SK-N-SH treated with all-trans-retinoic acid at 6 μM for 48 hours (cell line): ENCODE measurements around the gene HOXB7.

Experiments used
- ARNTL ChIP-seq: fragments of 450-650 bp; formaldehyde crosslinking; IDR thresholded peaks from 2 replicates; pipeline ENCODE4 v1.5.0; 2020; ENCODE audit warnings: low read depth, mild to moderate bottlenecking, moderate library complexity, borderline replicate concordance
- BACH2 ChIP-seq: fragments of 250-450 bp; sonication (Bioruptor Pico); IDR thresholded peaks from 2 replicates; pipeline ENCODE4 v1.9.0; 2021; ENCODE audit warnings: mild to moderate bottlenecking, borderline replicate concordance
- CSDC2 ChIP-seq: fragments of 250-450 bp; sonication (Bioruptor Pico); IDR thresholded peaks from 2 replicates; pipeline ENCODE4 v1.5.0; 2020; ENCODE audit warnings: mild to moderate bottlenecking, moderate library complexity
- RARB ChIP-seq: fragments of 250-450 bp; sonication (Bioruptor Pico); IDR thresholded peaks from 2 replicates; pipeline ENCODE4 v1.8.0; 2021; ENCODE audit warnings: mild to moderate bottlenecking, moderate library complexity
- SNAI2 ChIP-seq: fragments of 250-450 bp; sonication (Bioruptor Pico); IDR thresholded peaks from 2 replicates; pipeline ENCODE4 v1.5.0; 2020; ENCODE audit warnings: mild to moderate bottlenecking, moderate library complexity
- TOX ChIP-seq: fragments of 250-450 bp; sonication (Bioruptor Pico); IDR thresholded peaks from 2 replicates; pipeline ENCODE4 v1.8.0; 2021; ENCODE audit warnings: mild to moderate bottlenecking, moderate library complexity, borderline replicate concordance
- ZC3H10 ChIP-seq: fragments of 250-450 bp; sonication (Bioruptor Pico); IDR thresholded peaks from 2 replicates; pipeline ENCODE4 v1.5.1; 2021; ENCODE audit warnings: mild to moderate bottlenecking, moderate library complexity
- ZNF8 ChIP-seq: fragments of 450-650 bp; formaldehyde crosslinking; IDR thresholded peaks from 2 replicates; pipeline ENCODE4 v1.5.0; 2020; ENCODE audit warnings: mild to moderate bottlenecking, moderate library complexity
- TF ChIP-seq, protein P1 (sequence below): fragments of 250-450 bp; sonication (Bioruptor Pico); IDR thresholded peaks from 2 replicates; pipeline ENCODE4 v1.8.0; 2020; ENCODE audit warnings: mild to moderate bottlenecking, moderate library complexity, borderline replicate concordance

DNA sequence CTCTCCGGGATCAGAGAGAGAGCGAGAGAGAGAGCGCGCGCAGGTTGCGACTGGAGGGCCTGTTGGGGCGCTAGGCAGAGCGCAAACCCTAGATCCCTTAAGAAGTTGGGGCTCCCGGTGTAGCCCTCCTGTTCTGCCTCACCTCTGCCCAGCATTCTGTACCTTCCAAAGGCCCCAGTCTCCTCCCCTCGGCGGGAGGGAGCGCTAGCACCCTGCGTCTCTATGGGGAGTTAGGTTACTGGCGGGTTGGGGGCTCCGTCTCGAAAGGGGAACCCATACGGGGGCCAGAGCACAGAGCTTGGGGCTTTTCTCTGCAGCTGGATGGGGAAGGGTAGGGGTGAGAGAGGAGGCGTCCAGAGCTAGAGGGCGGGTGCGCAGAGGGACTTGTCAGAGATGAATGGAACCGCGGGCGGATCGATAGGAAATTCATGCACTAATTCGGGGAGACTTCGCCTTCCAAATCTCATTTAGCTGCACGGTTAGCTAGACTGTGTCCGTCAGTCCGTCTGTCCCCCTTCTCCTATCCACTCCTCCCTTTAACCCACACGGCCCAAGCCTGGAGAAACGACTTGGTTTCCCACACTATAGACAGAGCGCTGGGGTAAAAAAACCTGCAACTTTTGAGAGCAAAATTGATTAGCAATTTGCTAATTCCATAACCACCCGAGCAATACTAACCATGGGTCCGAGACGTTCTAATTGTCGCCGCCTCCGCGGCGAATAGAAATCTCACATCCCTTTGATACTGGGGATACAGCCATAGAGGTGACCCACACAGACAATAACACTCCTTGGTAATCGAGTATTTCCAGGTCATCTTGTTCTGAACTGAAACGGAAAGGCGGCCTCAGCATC is 32.0 kb downstream of the HOXB7 start:
- TF ChIP-seq RARB (no peak), CSDC2 (CRISPR knock-in tag) (no peak), TOX (CRISPR knock-in tag) (no peak), ZC3H10 (CRISPR knock-in tag) (no peak), ZNF8 (CRISPR knock-in tag) (no peak), BACH2 (CRISPR knock-in tag) (no peak), SNAI2 (CRISPR knock-in tag) (no peak), ARNTL (CRISPR knock-in tag) (no peak)
- TF ChIP-seq, protein P1, sequence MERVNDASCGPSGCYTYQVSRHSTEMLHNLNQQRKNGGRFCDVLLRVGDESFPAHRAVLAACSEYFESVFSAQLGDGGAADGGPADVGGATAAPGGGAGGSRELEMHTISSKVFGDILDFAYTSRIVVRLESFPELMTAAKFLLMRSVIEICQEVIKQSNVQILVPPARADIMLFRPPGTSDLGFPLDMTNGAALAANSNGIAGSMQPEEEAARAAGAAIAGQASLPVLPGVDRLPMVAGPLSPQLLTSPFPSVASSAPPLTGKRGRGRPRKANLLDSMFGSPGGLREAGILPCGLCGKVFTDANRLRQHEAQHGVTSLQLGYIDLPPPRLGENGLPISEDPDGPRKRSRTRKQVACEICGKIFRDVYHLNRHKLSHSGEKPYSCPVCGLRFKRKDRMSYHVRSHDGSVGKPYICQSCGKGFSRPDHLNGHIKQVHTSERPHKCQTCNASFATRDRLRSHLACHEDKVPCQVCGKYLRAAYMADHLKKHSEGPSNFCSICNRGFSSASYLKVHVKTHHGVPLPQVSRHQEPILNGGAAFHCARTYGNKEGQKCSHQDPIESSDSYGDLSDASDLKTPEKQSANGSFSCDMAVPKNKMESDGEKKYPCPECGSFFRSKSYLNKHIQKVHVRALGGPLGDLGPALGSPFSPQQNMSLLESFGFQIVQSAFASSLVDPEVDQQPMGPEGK (CRISPR knock-in tag), result no peak
